PFSK-1 (cell line): ENCODE data around the gene SRD5A2.

ENCODE experiments used
- FOXP2 ChIP-seq: optimal IDR thresholded peaks from 2 replicates; pipeline ENCODE3; 2011; ENCODE audit warnings: borderline replicate concordance, control low read depth, inconsistent platforms; ENCODE audit not compliant: insufficient read depth; ENCODE audit errors: extremely low read length, extremely low read depth
- POLR2AphosphoS5 ChIP-seq: IDR thresholded peaks from 2 replicates; pipeline ENCODE4 v1.6.1; 2012; ENCODE audit warnings: low read depth, mild to moderate bottlenecking, control low read depth, low read length, moderate library complexity
- REST ChIP-seq, 2 experiments: IDR thresholded peaks; 2 replicates each; pipeline versions ENCODE4 v1.6.1 to v1.8.0; 2011 to 2012; ENCODE audit warnings: low read depth in 2 of 2, low read length in 2 of 2, control low read depth in 1 of 2, inconsistent platforms in 1 of 2, mild to moderate bottlenecking in 1 of 2, moderate library complexity in 1 of 2; ENCODE audit not compliant: insufficient read depth in 1 of 2
- SIN3A ChIP-seq: IDR thresholded peaks from 2 replicates; pipeline ENCODE4 v1.6.1; 2012; ENCODE audit warnings: mild to moderate bottlenecking, low read length, moderate library complexity, borderline replicate concordance; ENCODE audit not compliant: insufficient read depth
- TAF1 ChIP-seq: IDR thresholded peaks from 2 replicates; pipeline ENCODE4 v1.6.1; 2012; ENCODE audit warnings: low read length, control low read depth, borderline replicate concordance; ENCODE audit not compliant: insufficient read depth

SRD5A2 gene

GRCh38 chr2:31528823-31529222 lies 51.9 kb downstream of the SRD5A2 start:
- TF ChIP-seq TAF1, result no peak
- TF ChIP-seq SIN3A, result no peak
- no peak for TF ChIP-seq FOXP2
- TF ChIP-seq POLR2AphosphoS5, result no peak

- no peak for TF ChIP-seq POLR2AphosphoS5
- no peak for TF ChIP-seq FOXP2
- TF ChIP-seq TAF1, result no peak
- TF ChIP-seq REST (IDR thresholded peaks at IDR 0.05; ENCODE audit: insufficient read depth in 1 of 2, low read depth in 2 of 2, low read length in 2 of 2), result no peak
- TF ChIP-seq SIN3A, result no peak
These were observed 53.6 kb downstream of the SRD5A2 start for GRCh38 chr2:31526946-31527732.

- TF ChIP-seq POLR2AphosphoS5, result no peak
- no peak for TF ChIP-seq SIN3A
- no peak for TF ChIP-seq TAF1
- no peak for TF ChIP-seq REST (IDR thresholded peaks at IDR 0.05; ENCODE audit: insufficient read depth in 1 of 2, low read depth in 2 of 2, low read length in 2 of 2)
- no peak for TF ChIP-seq FOXP2
These were observed 54.9 kb downstream of the SRD5A2 start for GRCh38 chr2:31525876-31526275.

GRCh38 chr2:31524592-31524991 lies 56.1 kb downstream of the SRD5A2 start:
- TF ChIP-seq TAF1 (no peak), REST (IDR thresholded peaks at IDR 0.05; ENCODE audit: insufficient read depth in 1 of 2, low read depth in 2 of 2, low read length in 2 of 2) (no peak), SIN3A (no peak), POLR2AphosphoS5 (no peak), FOXP2 (no peak)

GRCh38 chr2:31523871-31524492 lies 56.8 kb downstream of the SRD5A2 start:
- no peak for TF ChIP-seq POLR2AphosphoS5
- TF ChIP-seq SIN3A, result no peak
- no peak for TF ChIP-seq TAF1
- TF ChIP-seq REST (IDR thresholded peaks at IDR 0.05; ENCODE audit: insufficient read depth in 1 of 2, low read depth in 2 of 2, low read length in 2 of 2), result no peak
- TF ChIP-seq FOXP2, result no peak
